Neural progenitor cell (in vitro differentiated cells): ENCODE data around the gene TRRAP.

Experiments
- CTCF ChIP-seq: fragments of 200-600 bp; sonication (generic); IDR thresholded peaks from 2 replicates; pipeline ENCODE4 v1.5.1; 2017; ENCODE audit warnings: antibody characterized with exemption, mild to moderate bottlenecking
- EZH2 ChIP-seq: fragments of 200-600 bp; sonication (generic); IDR thresholded peaks from 2 replicates; pipeline ENCODE4 v1.6.1; 2017; ENCODE audit warnings: antibody characterized with exemption, mild to moderate bottlenecking, moderate library complexity
- EZH2phosphoT487 ChIP-seq: fragments of 200-600 bp; sonication (generic); IDR thresholded peaks from 2 replicates; pipeline ENCODE4 v1.6.1; 2017; ENCODE audit warnings: antibody characterized with exemption

- TF ChIP-seq CTCF (no peak), EZH2 (no peak), EZH2phosphoT487 (no peak)
Observed at GRCh38 chr7:98996150-98996552, 117.8 kb downstream of the TRRAP start.
